HepG2 (cell line): ENCODE measurements around the gene ASTN2. TPM values are rescaled to one million over a fixed set of nuclear protein-coding genes. Genes with fewer than 3 reads are reported as not detected.

Experiments
- ARID5B ChIP-seq: IDR thresholded peaks from 2 replicates; pipeline ENCODE4 v1.4.0; 2020; ENCODE audit warnings: mild to moderate bottlenecking, missing genetic modification reagents
- ATF4 ChIP-seq, 2 experiments: fragments of 450-650 bp in 1 of 2; sonication (generic) in 1 of 2; formaldehyde crosslinking; IDR thresholded peaks; 2 replicates each; pipeline versions ENCODE4 v1.5.0 to v1.8.0; 2020 to 2022; ENCODE audit warnings: mild to moderate bottlenecking in 1 of 2, missing genetic modification reagents in 1 of 2
- CCDC6 ChIP-seq: sonication (generic); formaldehyde crosslinking; IDR thresholded peaks from 2 replicates; pipeline ENCODE4 v1.8.1; 2022; ENCODE audit warnings: mild to moderate bottlenecking, missing genetic modification reagents, moderate library complexity
- FOXA3 ChIP-seq: IDR thresholded peaks from 2 replicates; pipeline ENCODE4 v1.6.1; 2016; ENCODE audit warnings: missing genetic modification reagents, missing compliant biosample characterization
- HNF4G ChIP-seq, 2 experiments: sonication (generic) in 1 of 2; formaldehyde crosslinking in 1 of 2; IDR thresholded peaks; 2 replicates each; pipeline versions ENCODE4 v1.4.0 to v1.6.1; 2011 to 2020; ENCODE audit warnings: borderline replicate concordance in 2 of 2, low read depth in 2 of 2, mild to moderate bottlenecking in 2 of 2, low read length in 1 of 2, missing genetic modification reagents in 1 of 2, moderate library complexity in 1 of 2
- NFATC3 ChIP-seq: sonication (generic); formaldehyde crosslinking; IDR thresholded peaks from 2 replicates; pipeline ENCODE4 v1.5.1; 2020; ENCODE audit warnings: mild to moderate bottlenecking, missing genetic modification reagents
- NFYC ChIP-seq: IDR thresholded peaks from 2 replicates; pipeline ENCODE4 v1.6.1; 2016; ENCODE audit warnings: missing genetic modification reagents, missing compliant biosample characterization
- SIN3B ChIP-seq: fragments of 150-350 bp; IDR thresholded peaks from 2 replicates; pipeline ENCODE4 v1.6.1; 2014; ENCODE audit warnings: low read length
- TCF7 ChIP-seq: sonication (generic); IDR thresholded peaks from 2 replicates; pipeline ENCODE4 v1.6.1; 2016; ENCODE audit warnings: antibody characterized with exemption, low read depth
- ZNF234 ChIP-seq: sonication (generic); formaldehyde crosslinking; conservative IDR thresholded peaks from 2 replicates; pipeline ENCODE4 v1.5.1; 2020; ENCODE audit warnings: mild to moderate bottlenecking, missing genetic modification reagents
- ZNF260 ChIP-seq: sonication (generic); formaldehyde crosslinking; IDR thresholded peaks from 2 replicates; pipeline ENCODE4 v1.4.0; 2020; ENCODE audit warnings: missing genetic modification reagents, low read depth, mild to moderate bottlenecking, borderline replicate concordance
- polyA plus RNA-seq, 8 experiments: library from polyadenylated mRNA; depleted of rRNA in 3 of 8; stranded (reverse) in 7 of 8; unstranded in 1 of 8; fragments of >200 nt; fragmentation: Illumina TruSeq in 4 of 8; extraction: Trizol in 4 of 8; gene quantifications; 2 replicates each; pipeline versions ENCODE4 v1.2.1 to v1.2.3, GENCODE V29; 2011 to 2016; ENCODE audit warnings: low read depth in 4 of 8, missing spikeins in 1 of 8, mixed read lengths in 1 of 8; ENCODE audit not compliant: insufficient read depth in 1 of 8
- total RNA-seq, 5 experiments: library from RNA; depleted of rRNA; stranded (reverse); fragments of >200 nt; fragmentation: Illumina TruSeq; extraction: Trizol; gene quantifications; 2 replicates each; pipeline ENCODE4 v1.2.3, GENCODE V29; 2016; ENCODE audit warnings: low read depth in 1 of 5
- TF ChIP-seq, protein P1 (sequence below): IDR thresholded peaks from 2 replicates; pipeline ENCODE4 v1.6.1; 2016; ENCODE audit warnings: missing compliant biosample characterization, missing genetic modification reagents, borderline replicate concordance
- TF ChIP-seq, protein P2 (sequence below): sonication (generic); formaldehyde crosslinking; IDR thresholded peaks from 2 replicates; pipeline ENCODE4 v1.5.1; 2020; ENCODE audit warnings: mild to moderate bottlenecking, moderate library complexity, missing genetic modification reagents
- TF ChIP-seq, protein P3 (sequence below): sonication (generic); formaldehyde crosslinking; IDR thresholded peaks from 2 replicates; pipeline ENCODE4 v1.4.0; 2020; ENCODE audit warnings: missing genetic modification reagents, borderline replicate concordance
- TF ChIP-seq, protein P4 (sequence below): sonication (generic); formaldehyde crosslinking; IDR thresholded peaks from 2 replicates; pipeline ENCODE4 v1.4.0; 2020; ENCODE audit warnings: mild to moderate bottlenecking, missing genetic modification reagents

The ASTN2 gene
- total and polyA plus RNA-seq, 2 of the 13 experiments (the other 11 are each of a cell fraction or from before 2014, with no cell fraction given), result 5.2 to 13.5 TPM

GRCh38 chr9:116546711-116547581, 867.9 kb downstream of the ASTN2 start (continued):
- peak; percentile 43; the same call in 1 of the 2 replicates for TF ChIP-seq TCF7
- no peak for TF ChIP-seq ZNF260 (CRISPR knock-in tag)
- TF ChIP-seq, protein P1, sequence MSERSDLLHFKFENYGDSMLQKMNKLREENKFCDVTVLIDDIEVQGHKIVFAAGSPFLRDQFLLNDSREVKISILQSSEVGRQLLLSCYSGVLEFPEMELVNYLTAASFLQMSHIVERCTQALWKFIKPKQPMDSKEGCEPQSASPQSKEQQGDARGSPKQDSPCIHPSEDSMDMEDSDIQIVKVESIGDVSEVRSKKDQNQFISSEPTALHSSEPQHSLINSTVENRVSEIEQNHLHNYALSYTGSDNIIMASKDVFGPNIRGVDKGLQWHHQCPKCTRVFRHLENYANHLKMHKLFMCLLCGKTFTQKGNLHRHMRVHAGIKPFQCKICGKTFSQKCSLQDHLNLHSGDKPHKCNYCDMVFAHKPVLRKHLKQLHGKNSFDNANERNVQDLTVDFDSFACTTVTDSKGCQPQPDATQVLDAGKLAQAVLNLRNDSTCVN (CRISPR knock-in tag), result no peak
- no peak for TF ChIP-seq NFATC3 (CRISPR knock-in tag)
- TF ChIP-seq ARID5B (CRISPR knock-in tag), result peak; percentile 87
- peak; percentile 76 for TF ChIP-seq HNF4G (IDR thresholded peaks at IDR 0.05; ENCODE audit: borderline replicate concordance, low read depth, low read length)
- TF ChIP-seq HNF4G (CRISPR knock-in tag; IDR thresholded peaks at IDR 0.05; ENCODE audit: borderline replicate concordance, low read depth), result peak; percentile 82; the same call in 1 of the 2 replicates
- TF ChIP-seq ATF4 (CRISPR knock-in tag; IDR thresholded peaks at IDR 0.05), result peak in 1 of 2 experiments; percentile 17; a peak in 1 of 4 replicates
- TF ChIP-seq FOXA3 (CRISPR knock-in tag), result peak; percentile 38; the same call in 1 of the 2 replicates
- TF ChIP-seq, protein P2, sequence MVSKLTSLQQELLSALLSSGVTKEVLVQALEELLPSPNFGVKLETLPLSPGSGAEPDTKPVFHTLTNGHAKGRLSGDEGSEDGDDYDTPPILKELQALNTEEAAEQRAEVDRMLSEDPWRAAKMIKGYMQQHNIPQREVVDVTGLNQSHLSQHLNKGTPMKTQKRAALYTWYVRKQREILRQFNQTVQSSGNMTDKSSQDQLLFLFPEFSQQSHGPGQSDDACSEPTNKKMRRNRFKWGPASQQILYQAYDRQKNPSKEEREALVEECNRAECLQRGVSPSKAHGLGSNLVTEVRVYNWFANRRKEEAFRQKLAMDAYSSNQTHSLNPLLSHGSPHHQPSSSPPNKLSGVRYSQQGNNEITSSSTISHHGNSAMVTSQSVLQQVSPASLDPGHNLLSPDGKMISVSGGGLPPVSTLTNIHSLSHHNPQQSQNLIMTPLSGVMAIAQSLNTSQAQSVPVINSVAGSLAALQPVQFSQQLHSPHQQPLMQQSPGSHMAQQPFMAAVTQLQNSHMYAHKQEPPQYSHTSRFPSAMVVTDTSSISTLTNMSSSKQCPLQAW (CRISPR knock-in tag), result peak; percentile 58; the same call in 1 of the 2 replicates
- TF ChIP-seq, protein P3, sequence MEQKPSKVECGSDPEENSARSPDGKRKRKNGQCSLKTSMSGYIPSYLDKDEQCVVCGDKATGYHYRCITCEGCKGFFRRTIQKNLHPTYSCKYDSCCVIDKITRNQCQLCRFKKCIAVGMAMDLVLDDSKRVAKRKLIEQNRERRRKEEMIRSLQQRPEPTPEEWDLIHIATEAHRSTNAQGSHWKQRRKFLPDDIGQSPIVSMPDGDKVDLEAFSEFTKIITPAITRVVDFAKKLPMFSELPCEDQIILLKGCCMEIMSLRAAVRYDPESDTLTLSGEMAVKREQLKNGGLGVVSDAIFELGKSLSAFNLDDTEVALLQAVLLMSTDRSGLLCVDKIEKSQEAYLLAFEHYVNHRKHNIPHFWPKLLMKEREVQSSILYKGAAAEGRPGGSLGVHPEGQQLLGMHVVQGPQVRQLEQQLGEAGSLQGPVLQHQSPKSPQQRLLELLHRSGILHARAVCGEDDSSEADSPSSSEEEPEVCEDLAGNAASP (CRISPR knock-in tag), result 0 out of 2 replicates have a peak, but pooled peaks have one; percentile 42
- TF ChIP-seq CCDC6, result 0 out of 2 replicates have a peak, but pooled peaks have one; percentile 30
- TF ChIP-seq, protein P4, sequence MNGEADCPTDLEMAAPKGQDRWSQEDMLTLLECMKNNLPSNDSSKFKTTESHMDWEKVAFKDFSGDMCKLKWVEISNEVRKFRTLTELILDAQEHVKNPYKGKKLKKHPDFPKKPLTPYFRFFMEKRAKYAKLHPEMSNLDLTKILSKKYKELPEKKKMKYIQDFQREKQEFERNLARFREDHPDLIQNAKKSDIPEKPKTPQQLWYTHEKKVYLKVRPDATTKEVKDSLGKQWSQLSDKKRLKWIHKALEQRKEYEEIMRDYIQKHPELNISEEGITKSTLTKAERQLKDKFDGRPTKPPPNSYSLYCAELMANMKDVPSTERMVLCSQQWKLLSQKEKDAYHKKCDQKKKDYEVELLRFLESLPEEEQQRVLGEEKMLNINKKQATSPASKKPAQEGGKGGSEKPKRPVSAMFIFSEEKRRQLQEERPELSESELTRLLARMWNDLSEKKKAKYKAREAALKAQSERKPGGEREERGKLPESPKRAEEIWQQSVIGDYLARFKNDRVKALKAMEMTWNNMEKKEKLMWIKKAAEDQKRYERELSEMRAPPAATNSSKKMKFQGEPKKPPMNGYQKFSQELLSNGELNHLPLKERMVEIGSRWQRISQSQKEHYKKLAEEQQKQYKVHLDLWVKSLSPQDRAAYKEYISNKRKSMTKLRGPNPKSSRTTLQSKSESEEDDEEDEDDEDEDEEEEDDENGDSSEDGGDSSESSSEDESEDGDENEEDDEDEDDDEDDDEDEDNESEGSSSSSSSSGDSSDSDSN (CRISPR knock-in tag), result peak; percentile 5; the same call in 1 of the 2 replicates
- TF ChIP-seq NFYC (CRISPR knock-in tag), result no peak
- TF ChIP-seq SIN3B, result no peak
- no peak for TF ChIP-seq ZNF234
